Suprapubic skin (tissue), 4 donors: ENCODE data around the gene XRCC6. TPM values are rescaled to one million over a fixed set of nuclear protein-coding genes. Genes with fewer than 3 reads are reported as not detected.
"Not testable (repeated sequence)": the region's sequence is repeated elsewhere in the genome, so short reads cannot be mapped to it uniquely, and the experiment has no call there.

ENCODE experiments used
- DNase-seq, 2 donors: peaks; one replicate each; pipeline ENCODE4 v3.0.0-alpha.2; 2019; ENCODE audit warnings: low spot score in 2 of 2
- H3K27ac ChIP-seq: fragments of 200-600 bp; sonication (generic); one replicate; pipeline ENCODE4 v1.5.1; 2019
- H3K27me3 ChIP-seq: fragments of 200-600 bp; sonication (generic); one replicate; pipeline ENCODE4 v1.5.1; 2019
- H3K36me3 ChIP-seq: fragments of 200-600 bp; sonication (generic); one replicate; pipeline ENCODE4 v1.5.1; 2019
- H3K4me1 ChIP-seq: fragments of 200-600 bp; sonication (generic); one replicate; pipeline ENCODE4 v1.5.1; 2019
- H3K4me3 ChIP-seq: fragments of 200-600 bp; sonication (generic); one replicate; pipeline ENCODE4 v1.5.1; 2019; ENCODE audit warnings: mild to moderate bottlenecking
- H3K9me3 ChIP-seq: fragments of 200-600 bp; sonication (generic); one replicate; pipeline ENCODE4 v1.5.1; 2019
- EP300 ChIP-seq: sonication (generic); formaldehyde crosslinking; IDR thresholded peaks from one replicate; pipeline ENCODE4 v1.6.1; 2017; ENCODE audit warnings: antibody characterized with exemption
- POLR2A ChIP-seq, 2 donors: fragments of 450-650 bp; IDR thresholded peaks; one replicate each; pipeline ENCODE4 v1.6.1; 2017; ENCODE audit warnings: antibody characterized with exemption in 2 of 2, mild to moderate bottlenecking in 2 of 2, moderate library complexity in 2 of 2
- POLR2AphosphoS5 ChIP-seq, 3 donors: sonication (generic); formaldehyde crosslinking; IDR thresholded peaks; one replicate each; pipeline ENCODE4 v1.6.1; 2017; ENCODE audit warnings: antibody characterized with exemption in 3 of 3
- WGBS: methylation state at CpG from one replicate; pipeline ENCODE4 v1.1.5; 2018; 5-methylcytosine and 5-hydroxymethylcytosine counted together
- total RNA-seq, 4 donors: library from RNA; depleted of rRNA; stranded (reverse); fragments of >200 nt; gene quantifications; one replicate each; pipeline ENCODE4 v1.1.0, GENCODE V29; 2016
- TF ChIP-seq, protein P1 (sequence below), 2 donors: fragments of 200-600 bp in 1 of 2; fragments of 450-650 bp in 1 of 2; sonication (generic) in 1 of 2; IDR thresholded peaks; one replicate each; pipeline ENCODE4 v1.5.1; 2016 to 2019; ENCODE audit warnings: antibody characterized with exemption in 2 of 2, mild to moderate bottlenecking in 1 of 2, moderate library complexity in 1 of 2

The XRCC6 gene
- total RNA-seq, 4 donors from 2014 or later = 131 to 194 (median 182) TPM

- peak overlapping the region; percentile 95 for H3K27ac ChIP-seq
- H3K4me3 ChIP-seq = peak overlapping the region; percentile 91
- H3K9me3 ChIP-seq = no peaks in the 10 kb centered on the region
- peak in 1 of 2 donors; percentile 80 for DNase-seq
- peaks cover 23% of the 10 kb centered on the region for H3K36me3 ChIP-seq
- no peaks in the 10 kb centered on the region for H3K27me3 ChIP-seq
- 3% methylated on average over 8 of the region's 24 CpGs for WGBS
- TF ChIP-seq POLR2A (IDR thresholded peaks at IDR 0.05) = no peak
- no peak for TF ChIP-seq EP300
- TF ChIP-seq POLR2AphosphoS5 (IDR thresholded peaks at IDR 0.05) = no peak
- TF ChIP-seq, protein P1, sequence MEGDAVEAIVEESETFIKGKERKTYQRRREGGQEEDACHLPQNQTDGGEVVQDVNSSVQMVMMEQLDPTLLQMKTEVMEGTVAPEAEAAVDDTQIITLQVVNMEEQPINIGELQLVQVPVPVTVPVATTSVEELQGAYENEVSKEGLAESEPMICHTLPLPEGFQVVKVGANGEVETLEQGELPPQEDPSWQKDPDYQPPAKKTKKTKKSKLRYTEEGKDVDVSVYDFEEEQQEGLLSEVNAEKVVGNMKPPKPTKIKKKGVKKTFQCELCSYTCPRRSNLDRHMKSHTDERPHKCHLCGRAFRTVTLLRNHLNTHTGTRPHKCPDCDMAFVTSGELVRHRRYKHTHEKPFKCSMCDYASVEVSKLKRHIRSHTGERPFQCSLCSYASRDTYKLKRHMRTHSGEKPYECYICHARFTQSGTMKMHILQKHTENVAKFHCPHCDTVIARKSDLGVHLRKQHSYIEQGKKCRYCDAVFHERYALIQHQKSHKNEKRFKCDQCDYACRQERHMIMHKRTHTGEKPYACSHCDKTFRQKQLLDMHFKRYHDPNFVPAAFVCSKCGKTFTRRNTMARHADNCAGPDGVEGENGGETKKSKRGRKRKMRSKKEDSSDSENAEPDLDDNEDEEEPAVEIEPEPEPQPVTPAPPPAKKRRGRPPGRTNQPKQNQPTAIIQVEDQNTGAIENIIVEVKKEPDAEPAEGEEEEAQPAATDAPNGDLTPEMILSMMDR (IDR thresholded peaks at IDR 0.05) = no peak
- peaks cover 38% of the 10 kb centered on the region for H3K4me1 ChIP-seq
Observed at GRCh38 chr22:41619979-41620588, 1.0 kb upstream of the XRCC6 start.

GRCh38 chr22:41620589-41621098, 451 bp upstream of the XRCC6 start, which contains the start of gene DESI1:
TSS of gene DESI1 (minus strand) at chr22:41621043. CDS start at chr22:41620839, 204 bp downstream.
- peaks cover 38% of the 10 kb centered on the region for H3K4me1 ChIP-seq
- TF ChIP-seq POLR2AphosphoS5 (IDR thresholded peaks at IDR 0.05) (peak in 1 of 3 donors; percentile 11), EP300 (no peak), POLR2A (IDR thresholded peaks at IDR 0.05) (peak in 1 of 2 donors; percentile 37)
- TF ChIP-seq, protein P1 (IDR thresholded peaks at IDR 0.05) = no peak
- no peaks in the 10 kb centered on the region for H3K9me3 ChIP-seq
- H3K36me3 ChIP-seq = peaks cover 28% of the 10 kb centered on the region
- no peak for DNase-seq
- H3K27me3 ChIP-seq = no peaks in the 10 kb centered on the region
- 0% methylated on average over 15 of the region's 40 CpGs for WGBS
- peak within 1 kb of the TSS; percentile 95 for H3K27ac ChIP-seq
- H3K4me3 ChIP-seq = peak within 1 kb of the TSS; percentile 91

GRCh38 chr22:41621911-41622179, 750 bp downstream of the XRCC6 start:
- no peaks in the 10 kb centered on the region for H3K27me3 ChIP-seq
- peaks cover 38% of the 10 kb centered on the region for H3K4me1 ChIP-seq
- TF ChIP-seq, protein P1 (IDR thresholded peaks at IDR 0.05) = no peak
- TF ChIP-seq EP300 (no peak), POLR2AphosphoS5 (IDR thresholded peaks at IDR 0.05) (no peak), POLR2A (IDR thresholded peaks at IDR 0.05) (no peak)
- no peak for DNase-seq
- H3K36me3 ChIP-seq = peaks cover 37% of the 10 kb centered on the region
- 2% methylated on average over 8 of the region's 8 CpGs for WGBS
- H3K27ac ChIP-seq = peak overlapping the region; percentile 95
- peak overlapping the region; percentile 91 for H3K4me3 ChIP-seq
- H3K9me3 ChIP-seq = no peaks in the 10 kb centered on the region

GRCh38 chr22:41625577-41625976, 4.5 kb downstream of the XRCC6 start:
- no peak overlapping the region for H3K27ac ChIP-seq
- peaks cover 72% of the 10 kb centered on the region for H3K36me3 ChIP-seq
- no peaks in the 10 kb centered on the region for H3K27me3 ChIP-seq
- no peak for TF ChIP-seq POLR2A (IDR thresholded peaks at IDR 0.05)
- TF ChIP-seq, protein P1 (IDR thresholded peaks at IDR 0.05) = no peak
- H3K9me3 ChIP-seq = no peaks in the 10 kb centered on the region
- peaks cover 19% of the 10 kb centered on the region for H3K4me1 ChIP-seq
- WGBS = 92% methylated on average over 7 of the region's 7 CpGs
- no peak for DNase-seq
- H3K4me3 ChIP-seq = no peak overlapping the region

GRCh38 chr22:41631115-41631514, 10.0 kb downstream of the XRCC6 start:
- H3K9me3 ChIP-seq, H3K27me3 ChIP-seq, H3K27ac ChIP-seq, H3K4me1 ChIP-seq, H3K4me3 ChIP-seq, DNase-seq: not testable (repeated sequence)
- WGBS = no CpG with 5 or more reads among the region's 28 CpGs
- H3K36me3 ChIP-seq = peaks cover 81% of the 10 kb centered on the region

- not testable (repeated sequence) for H3K27me3 ChIP-seq, H3K4me3 ChIP-seq, H3K4me1 ChIP-seq, H3K27ac ChIP-seq, DNase-seq, H3K9me3 ChIP-seq
- H3K36me3 ChIP-seq = peaks cover 83% of the 10 kb centered on the region
- WGBS = 100% methylated on average over 10 of the region's 23 CpGs
Observed at GRCh38 chr22:41631615-41632014, 10.5 kb downstream of the XRCC6 start.

- not testable (repeated sequence) for H3K4me3 ChIP-seq, H3K27me3 ChIP-seq, H3K9me3 ChIP-seq, DNase-seq, H3K27ac ChIP-seq, H3K4me1 ChIP-seq
- 93% methylated on average over 8 of the region's 8 CpGs for WGBS
- peaks cover 77% of the 10 kb centered on the region for H3K36me3 ChIP-seq
Observed at GRCh38 chr22:41634610-41635009, 13.5 kb downstream of the XRCC6 start.
